Ovary (tissue), 3 donors: ENCODE data around the gene PLET1.

ENCODE experiments used
- CTCF ChIP-seq, 3 donors: fragments of 450-650 bp in 2 of 3; fragments of 200-600 bp in 1 of 3; IDR thresholded peaks; one replicate each; pipeline versions ENCODE4 v1.5.1 to v1.8.0; 2016 to 2022; ENCODE audit warnings: antibody characterized with exemption in 3 of 3, mild to moderate bottlenecking in 1 of 3
- POLR2A ChIP-seq: fragments of 450-650 bp; IDR thresholded peaks from one replicate; pipeline ENCODE4 v1.6.1; 2017; ENCODE audit warnings: antibody characterized with exemption, mild to moderate bottlenecking, moderate library complexity
- donor health status: DM: no; HTN: no; CAD: no.

GRCh38 chr11:112247201-112247600 lies 13.5 kb downstream of the PLET1 start:
- TF ChIP-seq POLR2A = no peak
- no peak for TF ChIP-seq CTCF (IDR thresholded peaks at IDR 0.05)
